ENCODE results near the gene ADCY1. TPM values are rescaled to one million over a fixed set of nuclear protein-coding genes. Genes with fewer than 3 reads are reported as not detected.

The ADCY1 gene
- polyA plus RNA-seq, 1 experiment: 0.26 TPM

Small RNAs within 50 kb of the gene (small RNA-seq; reads per million reads assigned to genes)
- not detected for gene AC073325.2 (ENCODE audit: insufficient read length, low read depth, low replicate concordance)

All from BJ (cell line).